ENCODE results near the gene CTAGE9. TPM values are rescaled to one million over a fixed set of nuclear protein-coding genes. Genes with fewer than 3 reads are reported as not detected.
"Not testable (repeated sequence)": the region's sequence is repeated elsewhere in the genome, so short reads cannot be mapped to it uniquely, and the experiment has no call there.

The CTAGE9 gene
- under 1 TPM in 1 of 4 donors, not detected in 3; 0.19 TPM for total RNA-seq

GRCh38 chr6:131710917-131711316, at the start of gene CTAGE9:
Gene CTAGE9, minus strand, starts transcription at chr6:131711017. Its CDS starts 0 bp downstream, at chr6:131711017.
- not testable (repeated sequence) for ATAC-seq (ENCODE audit: low FRiP score); DNase-seq (ENCODE audit: low spot score)

GRCh38 chr6:131758920-131759319, 48.1 kb upstream of the CTAGE9 start:
- no peak for TF ChIP-seq CTCF (IDR thresholded peaks at IDR 0.05)
- DNase-seq (ENCODE audit: low spot score) (no peak), ATAC-seq (ENCODE audit: low FRiP score) (peak; percentile 45)

- DNase-seq (ENCODE audit: low spot score) = no peak
- ATAC-seq (ENCODE audit: low FRiP score) = no peak
- TF ChIP-seq CTCF (IDR thresholded peaks at IDR 0.05) = no peak
Measured at GRCh38 chr6:131756039-131756438, 45.2 kb upstream of the CTAGE9 start.

- no peak for TF ChIP-seq CTCF (IDR thresholded peaks at IDR 0.05)
- DNase-seq (ENCODE audit: low spot score) = no peak
- ATAC-seq (ENCODE audit: low FRiP score) = no peak
Measured at GRCh38 chr6:131755597-131755996, 44.8 kb upstream of the CTAGE9 start.

GRCh38 chr6:131754715-131755567, 44.1 kb upstream of the CTAGE9 start:
- ATAC-seq (ENCODE audit: low FRiP score) = no peak
- DNase-seq (ENCODE audit: low spot score) = no peak
- TF ChIP-seq CTCF (IDR thresholded peaks at IDR 0.05) = no peak

- DNase-seq (ENCODE audit: low spot score) (no peak), ATAC-seq (ENCODE audit: low FRiP score) (no peak)
- no peak for TF ChIP-seq CTCF (IDR thresholded peaks at IDR 0.05)
Measured at GRCh38 chr6:131754088-131754487, 43.3 kb upstream of the CTAGE9 start.

- DNase-seq (ENCODE audit: low spot score); ATAC-seq (ENCODE audit: low FRiP score): not testable (repeated sequence)
Measured at GRCh38 chr6:131751012-131751715, 40.3 kb upstream of the CTAGE9 start.

- no peak for ATAC-seq (ENCODE audit: low FRiP score)
- TF ChIP-seq CTCF (IDR thresholded peaks at IDR 0.05) = no peak
- DNase-seq (ENCODE audit: low spot score) = no peak
Measured at GRCh38 chr6:131749023-131749422, 38.2 kb upstream of the CTAGE9 start.

All from omental fat pad (tissue), 4 donors.